Kidney epithelial cell (primary cell): ENCODE data around the gene C14orf180. TPM values are rescaled to one million over a fixed set of nuclear protein-coding genes. Genes with fewer than 3 reads are reported as not detected.

Experiments
- DNase-seq: peaks from one replicate; pipeline ENCODE4 v3.0.0-alpha.2; 2010; ENCODE audit warnings: low read depth
- H3K27me3 ChIP-seq: 2 replicates; pipeline ENCODE4 v1.6.0; 2011; ENCODE audit warnings: low read length; ENCODE audit not compliant: control insufficient read depth, insufficient read depth
- H3K36me3 ChIP-seq: 2 replicates; pipeline ENCODE4 v1.5.1; 2011; ENCODE audit warnings: low read length; ENCODE audit not compliant: control insufficient read depth, insufficient read depth
- H3K4me3 ChIP-seq: 2 replicates; pipeline ENCODE4 v1.5.1; 2011; ENCODE audit warnings: low read depth, mild to moderate bottlenecking, control low read depth, low read length
- total RNA-seq: library from RNA; depleted of rRNA; stranded (reverse); fragments of >200 nt; gene quantifications from 2 replicates; pipeline ENCODE4 v1.2.3, GENCODE V29; 2015
- TF ChIP-seq, protein P1 (sequence below): IDR thresholded peaks from 2 replicates; pipeline ENCODE4 v1.5.1; 2011; ENCODE audit warnings: mild to moderate bottlenecking, moderate library complexity, low read length, control low read depth, inconsistent platforms; ENCODE audit not compliant: insufficient read depth, poor library complexity, severe bottlenecking

The C14orf180 gene
- total RNA-seq, 1 donor from 2014 or later = not detected

- TF ChIP-seq, protein P1, sequence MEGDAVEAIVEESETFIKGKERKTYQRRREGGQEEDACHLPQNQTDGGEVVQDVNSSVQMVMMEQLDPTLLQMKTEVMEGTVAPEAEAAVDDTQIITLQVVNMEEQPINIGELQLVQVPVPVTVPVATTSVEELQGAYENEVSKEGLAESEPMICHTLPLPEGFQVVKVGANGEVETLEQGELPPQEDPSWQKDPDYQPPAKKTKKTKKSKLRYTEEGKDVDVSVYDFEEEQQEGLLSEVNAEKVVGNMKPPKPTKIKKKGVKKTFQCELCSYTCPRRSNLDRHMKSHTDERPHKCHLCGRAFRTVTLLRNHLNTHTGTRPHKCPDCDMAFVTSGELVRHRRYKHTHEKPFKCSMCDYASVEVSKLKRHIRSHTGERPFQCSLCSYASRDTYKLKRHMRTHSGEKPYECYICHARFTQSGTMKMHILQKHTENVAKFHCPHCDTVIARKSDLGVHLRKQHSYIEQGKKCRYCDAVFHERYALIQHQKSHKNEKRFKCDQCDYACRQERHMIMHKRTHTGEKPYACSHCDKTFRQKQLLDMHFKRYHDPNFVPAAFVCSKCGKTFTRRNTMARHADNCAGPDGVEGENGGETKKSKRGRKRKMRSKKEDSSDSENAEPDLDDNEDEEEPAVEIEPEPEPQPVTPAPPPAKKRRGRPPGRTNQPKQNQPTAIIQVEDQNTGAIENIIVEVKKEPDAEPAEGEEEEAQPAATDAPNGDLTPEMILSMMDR = no peak
- Histone ChIP-seq H3K36me3 (no peaks in the 10 kb centered on the region), H3K27me3 (peaks cover 26% of the 10 kb centered on the region), H3K4me3 (no peak overlapping the region)
- no peak for DNase-seq
Observed at GRCh38 chr14:104601786-104602185, 22.2 kb downstream of the C14orf180 start.

GRCh38 chr14:104602315-104602932 lies 22.9 kb downstream of the C14orf180 start:
- TF ChIP-seq, protein P1 = no peak
- H3K27me3 ChIP-seq = peaks cover 26% of the 10 kb centered on the region
- DNase-seq = no peak

DNA sequence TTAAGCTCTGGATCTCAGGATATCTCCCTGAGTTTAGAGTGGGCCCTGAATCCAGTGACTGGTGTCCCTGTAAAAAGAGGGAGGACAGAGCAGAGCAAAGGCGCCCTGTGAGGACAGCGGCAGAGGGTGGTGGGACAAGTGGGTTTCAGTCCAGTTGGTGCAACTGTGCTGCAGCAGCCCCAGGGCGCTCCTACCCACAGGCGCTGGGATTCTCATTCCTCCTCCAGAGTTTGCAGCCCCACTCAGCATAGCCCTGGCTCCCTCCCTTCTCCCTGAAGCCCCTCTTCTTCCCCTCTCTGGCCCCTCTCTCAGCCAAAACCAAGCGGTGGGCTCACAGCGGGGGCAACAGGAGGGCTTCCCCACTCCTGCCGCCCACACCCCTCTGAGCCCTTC lies 23.4 kb downstream of the C14orf180 start:
- DNase-seq = no peak
- peaks cover 26% of the 10 kb centered on the region for H3K27me3 ChIP-seq
- TF ChIP-seq, protein P1 = no peak
- no peak overlapping the region for H3K4me3 ChIP-seq
- no peaks in the 10 kb centered on the region for H3K36me3 ChIP-seq

More at GRCh38 chr14:104602315-104602932, 22.9 kb downstream of the C14orf180 start:
- H3K36me3 ChIP-seq = no peaks in the 10 kb centered on the region
- H3K4me3 ChIP-seq = no peak overlapping the region

DNA sequence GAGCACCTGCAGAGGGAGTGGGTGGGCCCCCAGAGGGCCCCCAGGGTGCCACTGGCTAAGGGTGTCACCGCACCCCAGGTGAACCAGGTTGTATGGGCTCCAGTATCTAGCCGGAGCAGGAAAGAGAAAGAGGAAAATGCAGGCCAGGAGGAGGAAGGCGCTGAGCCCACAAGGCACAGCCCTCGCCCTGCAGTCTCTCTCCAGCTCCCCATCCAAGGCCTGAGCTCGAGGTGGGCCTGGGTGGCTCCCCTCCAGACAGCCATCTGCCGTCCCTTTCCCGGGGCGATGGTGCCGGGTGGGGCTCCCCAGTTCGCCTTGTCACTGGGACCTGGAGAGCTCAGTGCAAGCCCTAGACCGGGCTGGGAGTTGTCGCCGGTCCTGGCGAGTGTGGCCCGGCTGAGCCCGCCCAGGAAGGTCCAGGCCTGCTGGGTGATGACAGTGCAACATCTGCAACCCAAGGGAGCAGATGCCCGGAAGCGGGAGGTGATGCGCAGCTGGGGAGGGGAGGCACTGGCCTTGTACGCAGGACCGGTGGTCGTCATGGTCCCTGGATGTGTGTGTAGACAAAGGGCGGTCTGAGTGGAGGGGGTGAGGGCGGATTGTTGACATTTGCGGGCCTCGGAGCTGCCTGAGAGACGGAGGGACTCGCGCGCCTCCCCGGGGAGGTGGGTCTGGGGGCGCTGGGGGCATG lies 24.3 kb downstream of the C14orf180 start:
- DNase-seq = no peak
- TF ChIP-seq, protein P1 = no peak
- no peaks in the 10 kb centered on the region for H3K36me3 ChIP-seq
- H3K4me3 ChIP-seq = no peak overlapping the region
- H3K27me3 ChIP-seq = peaks cover 26% of the 10 kb centered on the region

DNA sequence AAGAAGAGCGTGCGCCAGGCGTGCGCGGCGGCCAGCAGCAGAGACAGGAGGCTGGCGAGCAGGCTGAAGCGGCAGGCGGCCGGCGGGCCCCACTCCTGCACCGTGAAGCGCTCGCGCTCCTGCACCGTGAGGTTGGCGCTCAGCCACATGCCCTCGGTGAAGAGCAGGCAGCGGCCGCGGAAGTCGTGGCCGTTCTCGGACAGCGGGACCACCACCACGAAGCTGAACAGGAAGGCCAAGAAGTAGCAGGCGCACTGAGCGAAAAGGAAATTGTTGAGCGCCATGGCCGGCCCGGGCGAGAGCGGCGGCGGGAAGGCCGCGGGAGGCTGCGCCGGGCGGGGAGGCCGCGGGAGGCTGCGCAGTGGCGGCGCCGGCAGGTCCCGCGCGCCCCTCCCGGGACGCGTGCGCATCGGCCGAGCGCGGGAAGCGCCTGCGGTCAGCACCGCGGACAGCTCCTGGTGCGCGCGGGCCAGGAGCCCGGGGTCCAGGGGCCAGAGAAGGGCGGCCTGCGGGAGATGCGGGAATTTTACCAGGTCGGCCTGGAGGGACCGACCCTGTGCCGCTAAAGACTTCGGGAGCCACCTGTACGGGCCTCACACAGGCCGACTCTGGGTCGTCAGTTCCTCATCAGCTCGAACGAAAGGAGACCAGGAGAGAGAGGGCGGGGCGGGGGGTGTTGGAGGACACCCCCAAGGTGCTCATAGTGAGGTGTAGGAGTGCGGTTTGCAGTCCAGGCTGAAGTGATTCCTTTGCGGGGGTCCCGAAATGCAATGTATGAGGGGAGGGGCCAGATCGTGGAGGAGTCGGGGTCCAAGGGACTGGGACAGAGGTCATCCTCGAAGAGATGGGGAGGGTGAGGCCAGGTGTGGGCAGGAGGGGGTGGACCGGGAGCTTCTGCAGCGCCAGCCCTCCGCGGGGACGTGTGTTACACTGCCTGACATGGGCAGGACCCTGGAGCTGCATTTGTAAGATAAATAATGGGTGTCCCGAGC lies 25.2 kb downstream of the C14orf180 start, which contains the start of gene TMEM179:
TSS of gene TMEM179 (minus strand) at position 315 of the 992 bp plus-strand sequence. CDS start at position 284, 31 bp downstream.
- TF ChIP-seq, protein P1 = no peak
- no peaks in the 10 kb centered on the region for H3K36me3 ChIP-seq
- peaks cover 26% of the 10 kb centered on the region for H3K27me3 ChIP-seq
- no peak within 1 kb of the TSS for H3K4me3 ChIP-seq
- DNase-seq = no peak
